Germinal center (tissue), 1 donor: ENCODE results near the gene ZFAND2B.
A peak's percentile ranks its signal among the peaks of the same experiment; 100 is the strongest.
"Not testable (repeated sequence)": the region's sequence is repeated elsewhere in the genome, so short reads cannot be mapped to it uniquely, and the experiment has no call there.

Source experiments
- DNase-seq: peaks from one replicate; pipeline ENCODE4 v3.0.0; 2012; ENCODE audit warnings: mixed read lengths, low spot score

The ZFAND2B gene

DNA sequence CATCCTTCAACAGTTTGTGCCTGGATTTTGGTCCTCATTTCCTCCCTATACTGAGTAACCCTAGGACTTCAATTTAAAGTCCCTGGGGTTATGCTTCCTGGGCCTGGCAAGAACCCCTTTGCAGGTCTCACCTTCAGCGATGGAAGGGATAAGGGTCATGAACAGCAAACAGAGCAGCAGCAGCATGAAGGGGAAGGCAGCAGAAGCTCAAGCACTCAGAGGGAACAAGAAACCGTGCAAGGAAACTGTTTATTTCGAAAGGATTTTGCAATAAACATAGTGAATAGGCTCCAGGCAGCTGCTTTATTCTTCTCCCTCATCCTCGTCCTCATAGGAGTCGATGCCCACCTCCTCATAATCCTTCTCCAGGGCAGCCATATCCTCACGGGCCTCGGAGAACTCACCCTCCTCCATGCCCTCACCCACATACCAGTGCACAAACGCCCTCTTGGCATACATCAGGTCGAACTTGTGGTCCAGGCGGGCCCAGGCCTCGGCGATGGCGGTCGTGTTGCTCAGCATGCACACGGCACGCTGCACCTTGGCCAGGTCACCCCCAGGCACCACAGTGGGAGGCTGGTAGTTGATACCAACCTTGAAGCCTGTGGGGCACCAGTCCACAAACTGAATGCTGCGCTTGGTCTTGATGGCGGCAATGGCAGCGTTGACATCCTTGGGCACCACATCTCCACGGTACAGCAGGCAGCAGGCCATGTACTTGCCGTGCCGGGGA is 43.6 kb downstream of the ZFAND2B start:
- DNase-seq, result no peak

DNA sequence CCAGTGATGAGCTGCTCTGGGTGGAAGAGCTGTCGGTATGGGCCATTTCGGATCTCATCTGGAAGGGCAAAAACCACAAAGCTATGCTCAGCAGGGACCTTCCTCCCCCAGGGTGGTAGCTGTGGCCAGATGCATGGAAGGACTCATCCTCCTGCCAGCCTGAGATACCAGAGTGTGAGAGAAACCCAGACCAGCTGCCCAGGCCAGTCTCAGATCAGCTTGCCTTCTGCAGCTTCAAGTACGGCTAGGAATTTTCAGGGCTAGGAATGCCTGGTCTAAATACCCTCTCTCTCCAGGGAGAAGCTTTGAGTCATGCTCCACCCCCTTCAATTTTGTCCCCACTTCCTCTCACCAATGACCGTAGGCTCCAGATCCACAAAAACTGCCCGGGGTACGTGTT is 45.1 kb downstream of the ZFAND2B start:
- no peak for DNase-seq

DNA sequence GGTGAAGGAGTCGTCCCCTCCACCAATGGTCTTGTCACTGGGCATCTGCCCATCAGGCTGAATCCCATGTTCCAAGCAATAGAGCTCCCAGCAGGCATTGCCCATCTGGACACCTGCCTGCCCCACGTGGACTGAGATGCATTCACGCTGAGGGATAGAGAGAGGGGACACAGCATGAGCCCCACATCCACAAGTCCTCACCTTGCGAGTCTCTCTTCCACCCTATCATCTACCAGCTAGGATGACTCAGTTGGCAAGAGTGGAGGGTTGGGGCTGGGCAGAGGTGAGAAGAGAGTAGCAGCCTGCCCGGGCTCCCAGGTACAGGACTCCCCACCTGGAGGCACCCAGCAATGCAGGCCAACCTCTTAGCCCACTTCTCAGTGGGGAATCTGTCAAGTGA is 45.5 kb downstream of the ZFAND2B start:
- DNase-seq, result no peak

DNA sequence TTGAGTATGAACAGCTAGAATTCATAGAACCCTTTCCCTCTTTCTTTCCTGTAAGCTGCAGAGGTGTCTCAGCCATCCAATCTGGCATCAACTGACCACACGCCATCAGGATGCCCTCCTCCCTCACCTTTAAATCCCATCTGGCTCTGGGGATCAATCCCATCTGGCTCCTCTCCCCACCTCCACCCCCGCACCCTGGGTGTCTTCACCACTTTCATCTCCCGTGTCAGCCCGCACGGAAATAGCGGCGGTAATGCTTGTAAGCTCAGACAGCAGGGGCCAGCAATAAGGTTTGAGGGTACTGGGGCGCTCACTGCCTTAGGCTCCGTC is 46.0 kb downstream of the ZFAND2B start:
- no peak for DNase-seq

DNA sequence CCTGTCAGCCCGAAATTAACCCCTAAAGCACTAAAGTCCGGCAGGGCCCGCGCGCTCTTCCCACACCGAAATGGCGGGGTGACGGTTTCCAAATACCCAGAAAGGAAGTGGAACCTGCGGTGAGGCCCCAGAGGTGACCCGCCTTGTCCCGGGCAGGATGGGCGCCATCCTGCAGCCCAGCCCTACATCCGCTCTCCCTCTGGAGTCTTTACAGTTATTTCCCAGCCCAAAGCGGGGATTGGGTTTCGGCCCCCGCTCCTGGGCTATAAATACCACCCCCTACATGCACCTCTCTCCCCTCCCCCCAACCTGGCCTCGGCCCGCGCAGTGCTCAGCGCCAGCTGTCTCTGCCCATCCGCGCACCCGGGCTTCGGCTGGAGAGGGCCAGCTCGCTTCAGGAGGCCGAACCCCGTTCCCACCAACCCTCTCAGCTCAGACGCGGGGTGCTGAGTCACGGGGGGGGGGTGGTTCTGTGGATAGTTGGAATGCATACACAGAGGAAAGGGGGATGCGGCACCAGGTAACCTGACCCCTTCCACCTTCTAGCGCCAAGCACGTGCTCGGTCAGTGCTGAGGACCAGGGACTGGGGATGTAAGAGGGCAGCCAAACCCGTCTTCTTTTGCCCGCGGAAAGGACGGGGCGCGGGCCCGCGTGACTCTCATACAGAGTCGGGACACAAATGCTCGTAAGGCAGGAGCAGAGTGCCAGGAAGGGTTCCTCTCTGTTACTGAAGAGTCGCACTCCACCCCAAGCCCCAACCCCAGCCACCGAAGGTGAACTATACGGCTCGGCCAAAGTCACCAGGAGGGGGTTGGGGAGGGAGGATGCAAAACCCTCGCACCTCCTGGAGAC is 46.5 kb downstream of the ZFAND2B start, which contains the start of gene TUBA4B:
Gene TUBA4B (plus strand): TSS at position 344 of the 853 bp plus-strand sequence. CDS start 165 bp downstream, at position 509.
- DNase-seq, result peak; percentile 50

DNA sequence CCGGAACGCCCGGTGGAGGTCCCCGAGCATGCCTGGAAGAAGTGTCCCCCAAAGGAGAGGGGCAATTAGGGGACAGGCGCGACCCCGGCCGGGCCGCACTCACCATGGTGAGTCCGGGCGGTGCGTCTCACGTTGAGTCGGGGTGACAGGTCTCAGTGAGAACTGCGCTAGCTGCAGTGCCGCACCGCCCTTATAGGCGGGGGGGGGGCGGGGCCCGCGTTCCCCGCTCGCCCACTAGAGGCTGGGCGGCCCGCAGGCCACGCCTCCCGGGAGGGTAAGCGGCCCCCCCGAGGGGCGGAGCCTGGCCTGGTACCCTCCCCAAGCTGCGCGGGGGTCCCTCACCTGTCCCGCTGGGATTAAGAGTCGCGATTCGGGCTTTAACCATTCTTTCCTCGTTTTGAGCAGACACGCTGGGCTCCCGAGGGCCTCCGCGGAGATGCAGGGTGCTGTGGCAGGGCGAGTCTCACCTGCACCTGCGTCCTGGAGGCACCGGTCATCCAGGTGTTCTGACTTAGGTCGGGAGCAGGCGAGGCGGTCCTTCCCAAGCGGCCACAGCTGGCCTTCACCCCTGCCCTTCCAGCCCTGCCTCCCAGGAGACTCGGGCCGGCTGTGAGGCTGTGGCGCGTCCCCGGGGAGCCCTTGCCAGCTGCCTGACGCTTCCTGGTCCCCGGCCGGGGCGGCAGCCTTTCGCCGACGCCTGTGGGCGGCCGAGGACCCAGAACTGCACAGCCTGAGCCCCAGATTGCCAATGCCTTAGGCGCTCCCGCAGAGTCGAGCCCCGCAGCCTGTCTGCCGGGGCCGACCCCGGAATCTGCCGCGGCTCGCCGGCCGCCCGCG is 47.4 kb downstream of the ZFAND2B start, which contains the start of gene TUBA4A:
Gene TUBA4A (minus strand): TSS at position 166 of the 837 bp plus-strand sequence. CDS start 60 bp downstream, at position 106.
- peak; percentile 97 for DNase-seq

DNA sequence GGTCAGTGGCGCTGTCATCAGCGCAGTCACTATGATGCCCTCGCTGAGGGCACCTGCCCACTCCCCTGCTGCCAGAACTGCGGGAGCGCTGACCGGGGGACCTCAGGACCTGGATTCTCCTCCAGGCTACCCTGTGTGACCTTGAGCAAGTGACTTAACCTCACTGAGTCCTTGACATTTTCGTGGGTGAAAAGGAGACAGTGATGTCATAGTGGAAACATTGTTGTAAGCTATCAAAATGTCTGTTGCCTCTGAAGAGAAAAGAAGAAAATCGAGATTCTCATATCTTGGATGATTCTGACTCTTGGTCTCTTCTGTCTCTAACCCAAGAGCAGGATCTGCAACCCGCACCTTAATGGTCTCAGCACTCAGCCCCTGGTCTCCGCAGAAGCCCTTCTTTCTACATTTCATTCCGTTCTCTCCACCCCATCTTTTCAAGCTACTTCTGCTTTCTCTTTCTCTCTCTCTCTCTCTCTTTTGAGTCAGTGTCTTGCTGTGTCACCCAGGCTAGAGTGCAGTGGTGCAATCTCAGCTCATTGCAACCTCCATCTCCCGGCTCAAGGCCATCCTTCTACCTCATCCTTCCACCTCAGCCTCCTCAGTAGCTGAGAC is 48.1 kb downstream of the ZFAND2B start:
- DNase-seq, result peak; percentile 66

DNA sequence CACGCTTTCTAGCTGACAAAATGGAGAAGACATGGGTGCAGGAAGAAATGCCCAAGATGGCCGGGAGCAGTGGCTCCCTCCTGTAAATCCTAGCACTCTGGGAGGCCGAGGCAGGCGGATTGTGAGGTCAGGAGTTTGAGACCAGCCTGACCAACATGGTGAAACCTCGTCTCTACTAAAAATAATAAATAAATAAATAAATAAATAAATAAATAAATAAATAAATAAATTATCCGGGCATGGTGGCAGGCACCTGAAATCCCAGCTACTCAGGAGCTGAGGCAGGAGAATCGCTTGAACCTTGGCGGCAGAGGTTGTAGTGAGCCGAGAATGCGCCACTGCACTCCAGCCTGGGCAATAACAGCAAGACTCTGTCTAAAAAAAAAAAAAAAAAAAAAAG is 52.4 kb downstream of the ZFAND2B start:
- not testable (repeated sequence) for DNase-seq
